ENCODE results near the gene PTER. TPM values are rescaled to one million over a fixed set of nuclear protein-coding genes. Genes with fewer than 3 reads are reported as not detected.

PTER gene
- total RNA-seq, 1 donor from 2014 or later, result 7.8 TPM

DNA sequence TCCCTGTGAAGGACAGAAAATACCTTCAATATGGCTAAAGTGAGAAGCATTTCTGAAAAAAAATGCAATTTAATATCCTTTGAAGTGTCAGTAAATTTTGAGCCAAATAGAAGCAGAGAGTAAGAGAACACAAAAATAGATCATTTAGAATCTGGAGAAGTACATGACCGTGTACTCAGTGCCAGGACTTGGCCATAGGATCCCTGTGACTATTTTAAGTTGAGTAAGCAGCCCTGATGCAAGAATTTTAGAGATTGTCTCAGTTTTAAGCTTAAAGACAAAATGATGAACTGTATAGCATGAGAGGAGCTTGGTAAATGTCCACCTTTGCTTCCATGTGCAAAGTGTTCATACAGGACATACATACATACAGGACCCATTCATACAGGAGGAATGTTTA lies 2.5 kb downstream of the PTER start:
- H3K36me3 Mint-ChIP-seq (ENCODE audit: low read depth), result no peaks in the 10 kb centered on the region
- TF ChIP-seq, protein P1, sequence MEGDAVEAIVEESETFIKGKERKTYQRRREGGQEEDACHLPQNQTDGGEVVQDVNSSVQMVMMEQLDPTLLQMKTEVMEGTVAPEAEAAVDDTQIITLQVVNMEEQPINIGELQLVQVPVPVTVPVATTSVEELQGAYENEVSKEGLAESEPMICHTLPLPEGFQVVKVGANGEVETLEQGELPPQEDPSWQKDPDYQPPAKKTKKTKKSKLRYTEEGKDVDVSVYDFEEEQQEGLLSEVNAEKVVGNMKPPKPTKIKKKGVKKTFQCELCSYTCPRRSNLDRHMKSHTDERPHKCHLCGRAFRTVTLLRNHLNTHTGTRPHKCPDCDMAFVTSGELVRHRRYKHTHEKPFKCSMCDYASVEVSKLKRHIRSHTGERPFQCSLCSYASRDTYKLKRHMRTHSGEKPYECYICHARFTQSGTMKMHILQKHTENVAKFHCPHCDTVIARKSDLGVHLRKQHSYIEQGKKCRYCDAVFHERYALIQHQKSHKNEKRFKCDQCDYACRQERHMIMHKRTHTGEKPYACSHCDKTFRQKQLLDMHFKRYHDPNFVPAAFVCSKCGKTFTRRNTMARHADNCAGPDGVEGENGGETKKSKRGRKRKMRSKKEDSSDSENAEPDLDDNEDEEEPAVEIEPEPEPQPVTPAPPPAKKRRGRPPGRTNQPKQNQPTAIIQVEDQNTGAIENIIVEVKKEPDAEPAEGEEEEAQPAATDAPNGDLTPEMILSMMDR (conservative IDR thresholded peaks at IDR 0.05), result no peak

DNA sequence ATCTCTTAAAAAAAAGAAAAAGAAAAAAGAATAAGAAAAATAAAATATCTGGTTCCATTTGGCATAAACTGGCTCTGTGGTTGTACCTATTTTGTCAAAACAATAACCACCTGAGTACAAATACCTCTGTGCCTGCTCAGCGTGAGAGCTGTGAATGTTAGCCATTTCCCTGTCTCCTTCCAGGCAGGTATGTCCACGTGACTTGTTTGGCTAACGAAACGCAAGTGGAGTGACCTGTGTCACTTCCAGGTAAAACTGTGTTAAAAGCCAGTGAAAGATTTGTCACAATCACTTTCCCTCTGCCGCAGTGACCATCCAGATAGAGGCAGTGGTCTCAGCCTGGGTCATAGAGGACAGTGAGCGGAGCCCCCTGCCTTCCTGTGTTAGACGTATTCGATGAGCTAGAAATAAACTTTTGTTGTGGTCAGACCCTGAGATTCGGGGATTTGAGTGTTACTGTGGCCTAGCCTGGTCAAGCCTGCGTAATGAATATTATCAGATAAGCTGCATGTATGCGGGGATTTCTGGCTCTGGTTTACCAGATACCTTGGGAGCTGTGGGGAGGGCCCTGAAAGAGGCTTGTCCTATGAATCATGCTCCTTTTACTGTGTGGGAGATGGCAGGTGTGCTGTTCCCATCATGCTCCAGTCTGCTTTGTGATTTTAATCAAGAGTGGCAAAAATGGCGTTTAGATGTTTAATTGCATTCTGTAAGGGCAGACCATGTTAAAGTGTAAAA lies 3.8 kb downstream of the PTER start:
- Mint-ChIP-seq H3K27ac (ENCODE audit: unreplicated experiment) (no peak overlapping the region), H3K4me3 (no peak overlapping the region)

More for the DNA sequence above, 2.5 kb downstream of the PTER start:
- Mint-ChIP-seq H3K4me1 (peaks cover 25% of the 10 kb centered on the region), H3K27me3 (ENCODE audit: low read depth) (peaks cover 15% of the 10 kb centered on the region), H3K4me3 (no peak overlapping the region), H3K27ac (ENCODE audit: unreplicated experiment) (no peak overlapping the region), H3K9me3 (no peaks in the 10 kb centered on the region)
- DNase-seq (ENCODE audit: low read depth, low spot score), result no peak

DNA sequence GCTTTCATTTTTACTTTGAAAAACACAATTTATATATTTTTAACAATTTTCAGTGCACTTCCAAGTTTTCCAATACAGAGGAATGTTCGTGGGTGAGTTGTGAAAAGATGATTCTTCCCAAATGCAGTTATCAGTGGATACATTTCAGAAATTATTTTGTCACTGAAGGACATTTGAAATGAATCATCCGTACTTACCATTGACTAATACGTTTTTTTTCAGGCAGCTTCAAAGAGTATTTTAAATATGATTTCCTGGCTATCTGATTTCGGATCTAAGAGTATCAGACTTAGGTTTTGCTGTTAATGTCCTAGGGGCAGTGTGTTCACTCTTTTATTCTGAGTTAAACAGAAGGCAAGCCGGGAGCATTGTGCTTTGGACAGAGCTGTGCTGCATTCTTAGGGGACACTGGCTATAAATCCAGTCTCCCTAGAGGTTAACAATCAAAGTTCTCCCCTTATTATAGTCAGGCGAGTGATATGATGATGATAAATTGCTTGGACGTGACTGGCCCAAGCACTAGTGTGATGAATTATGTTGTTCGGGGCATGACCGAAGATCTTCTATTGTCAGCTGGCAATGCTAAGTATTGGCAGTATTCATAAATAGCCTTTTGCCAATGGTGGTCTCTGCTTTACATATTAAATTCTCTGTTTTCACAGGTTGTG lies 4.5 kb downstream of the PTER start:
- DNase-seq (ENCODE audit: low read depth, low spot score), result no peak
- Mint-ChIP-seq H3K27me3 (ENCODE audit: low read depth) (peaks cover 8% of the 10 kb centered on the region), H3K36me3 (ENCODE audit: low read depth) (no peaks in the 10 kb centered on the region), H3K27ac (ENCODE audit: unreplicated experiment) (no peak overlapping the region), H3K9me3 (peaks cover under 1% of the 10 kb centered on the region), H3K4me3 (no peak overlapping the region), H3K4me1 (peaks cover 23% of the 10 kb centered on the region)
- TF ChIP-seq, protein P1 (conservative IDR thresholded peaks at IDR 0.05), result no peak

More for the DNA sequence above, 3.8 kb downstream of the PTER start:
- peaks cover 13% of the 10 kb centered on the region for H3K27me3 Mint-ChIP-seq (ENCODE audit: low read depth)
- DNase-seq (ENCODE audit: low read depth, low spot score), result no peak
- TF ChIP-seq, protein P1 (conservative IDR thresholded peaks at IDR 0.05), result no peak
- H3K9me3 Mint-ChIP-seq, result no peaks in the 10 kb centered on the region
- H3K4me1 Mint-ChIP-seq, result peaks cover 25% of the 10 kb centered on the region
- H3K36me3 Mint-ChIP-seq (ENCODE audit: low read depth), result no peaks in the 10 kb centered on the region

DNA sequence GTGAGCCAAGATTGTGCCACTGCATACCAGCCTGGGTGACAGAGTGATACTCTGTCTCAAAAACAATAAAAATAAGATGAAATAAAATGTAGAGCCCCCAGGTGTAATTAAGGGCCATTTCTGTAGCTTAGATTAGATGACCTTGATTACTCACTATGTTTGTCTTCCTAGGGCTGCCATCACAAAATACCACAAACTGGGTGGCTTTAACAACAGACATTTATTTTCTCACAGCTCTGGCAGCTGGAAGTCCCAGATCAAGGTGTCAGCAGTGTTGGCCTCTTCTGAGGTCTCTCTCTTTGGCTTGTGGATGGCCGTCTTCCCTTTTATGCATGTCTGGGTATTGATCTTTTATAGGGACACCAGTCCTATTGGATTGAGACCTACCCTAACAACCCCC lies 6.1 kb downstream of the PTER start:
- Mint-ChIP-seq H3K9me3 (peaks cover 3% of the 10 kb centered on the region), H3K27me3 (ENCODE audit: low read depth) (no peaks in the 10 kb centered on the region), H3K36me3 (ENCODE audit: low read depth) (no peaks in the 10 kb centered on the region), H3K4me3 (no peak overlapping the region), H3K4me1 (peaks cover 16% of the 10 kb centered on the region), H3K27ac (ENCODE audit: unreplicated experiment) (no peak overlapping the region)
- no peak for DNase-seq (ENCODE audit: low read depth, low spot score)
- TF ChIP-seq, protein P1 (conservative IDR thresholded peaks at IDR 0.05), result no peak

DNA sequence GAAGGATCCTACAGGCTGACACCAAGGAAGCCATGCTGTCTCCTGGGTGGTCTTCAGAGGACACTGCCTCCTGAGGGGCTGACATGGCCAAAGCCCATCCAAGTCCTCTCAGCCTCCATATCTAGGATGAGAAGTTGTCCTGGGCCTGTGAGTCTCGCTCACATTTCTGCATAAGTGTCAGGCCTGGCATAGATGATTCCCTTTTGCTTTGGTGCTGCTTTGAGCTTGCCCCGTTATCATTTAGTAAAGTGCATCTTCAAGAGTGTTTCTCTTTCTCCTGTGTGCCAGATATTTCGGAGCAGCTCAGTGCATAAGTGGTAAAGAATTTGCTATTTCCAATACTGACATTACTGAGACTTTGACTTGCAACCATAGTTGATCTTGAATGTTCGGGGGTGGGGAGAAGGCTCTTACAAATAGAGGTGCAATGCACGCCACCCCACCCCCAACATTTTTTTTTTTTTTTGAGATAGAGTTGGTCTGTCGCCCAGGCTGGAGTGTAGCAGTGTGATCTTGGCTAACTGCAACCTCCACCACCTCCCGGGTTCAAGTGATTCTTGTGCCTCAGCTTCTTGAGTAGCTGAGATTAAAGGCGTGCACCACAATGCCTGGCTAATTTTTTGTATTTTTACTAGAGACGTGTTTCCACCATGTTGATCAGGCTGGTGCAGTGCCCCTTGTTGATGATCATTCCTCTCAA lies 9.1 kb downstream of the PTER start:
- Mint-ChIP-seq H3K27me3 (ENCODE audit: low read depth) (no peaks in the 10 kb centered on the region), H3K9me3 (peaks cover 3% of the 10 kb centered on the region), H3K4me1 (peaks cover 6% of the 10 kb centered on the region), H3K4me3 (no peak overlapping the region), H3K36me3 (ENCODE audit: low read depth) (peaks cover 13% of the 10 kb centered on the region), H3K27ac (ENCODE audit: unreplicated experiment) (no peak overlapping the region)
- no peak for DNase-seq (ENCODE audit: low read depth, low spot score)
- TF ChIP-seq, protein P1 (conservative IDR thresholded peaks at IDR 0.05), result no peak
